ENCODE measurements around the gene NUCB2.

The NUCB2 gene

DNA sequence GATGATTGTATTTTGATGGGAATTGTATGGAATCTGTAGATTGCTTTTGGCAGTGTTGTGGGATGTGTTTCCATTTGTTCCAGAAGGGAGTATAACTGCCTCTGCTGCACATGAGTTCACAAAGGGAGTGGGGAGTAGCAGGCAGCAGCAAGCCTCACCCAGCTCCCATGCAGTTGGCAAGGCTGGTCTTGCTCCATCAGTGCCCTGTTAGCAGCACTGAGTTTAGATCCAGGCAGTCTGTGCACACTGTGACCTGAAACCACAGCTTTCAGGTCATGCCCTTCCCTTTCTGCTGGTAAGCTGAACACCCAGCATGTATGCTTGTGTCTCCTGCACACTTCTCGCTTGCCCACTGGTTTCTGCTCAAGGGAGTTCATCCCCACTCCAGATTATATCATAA, 3.7 kb upstream of the NUCB2 start:
- no peak for DNase-seq

DNA sequence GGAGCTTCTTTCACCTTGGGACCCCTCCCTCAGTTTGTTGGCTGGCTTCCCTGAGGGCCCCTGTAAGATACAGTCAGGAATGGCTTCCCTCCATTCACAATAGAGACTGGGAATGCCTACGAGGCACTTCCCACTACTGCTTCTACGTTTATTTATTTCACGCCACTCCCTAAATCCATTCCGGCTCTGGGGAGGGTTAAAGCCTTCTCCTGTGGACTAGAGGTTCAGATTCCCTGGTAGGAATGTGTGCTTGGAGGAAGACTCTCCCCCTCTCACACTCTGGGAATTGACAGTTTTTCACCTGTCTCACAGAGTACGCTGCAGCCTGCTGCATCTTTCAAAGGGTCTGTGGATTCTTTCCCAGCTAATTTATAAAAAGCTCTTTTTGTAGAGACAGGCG, 3.3 kb upstream of the NUCB2 start:
- DNase-seq: no peak

DNA sequence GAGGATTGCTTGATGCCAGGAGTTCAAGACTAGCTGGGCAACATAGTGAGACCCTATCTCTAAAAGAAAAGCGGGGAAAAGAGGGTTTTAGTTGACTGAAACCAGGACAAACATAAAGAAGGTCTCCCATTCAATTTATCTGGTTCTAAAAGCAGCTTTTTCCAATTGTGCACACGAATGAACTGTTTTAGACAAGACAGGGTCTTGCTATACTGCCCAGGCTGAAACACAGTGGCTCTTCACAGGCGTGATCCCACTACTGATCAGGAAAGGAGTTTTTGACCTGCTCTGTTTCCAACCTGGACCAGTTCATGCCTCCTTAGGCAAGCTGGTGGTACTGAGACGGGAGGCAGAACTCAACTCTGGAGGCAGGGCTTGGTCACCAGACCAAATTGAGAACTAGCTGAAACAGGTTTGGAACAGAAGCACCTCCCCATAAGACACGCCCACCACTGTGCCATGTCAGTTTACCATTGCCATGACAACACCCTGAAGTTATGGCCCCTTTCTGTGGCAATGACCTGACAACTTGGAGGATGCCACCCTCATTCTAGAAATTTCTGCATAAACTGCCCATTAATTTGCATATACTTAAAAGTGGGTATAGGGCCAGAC, 2.8 kb upstream of the NUCB2 start:
- DNase-seq: no peak

- no peak for DNase-seq
Observed at GRCh38 chr11:17275400-17276235, 921 bp upstream of the NUCB2 start.

- DNase-seq: peak; percentile 75
Observed at GRCh38 chr11:17277024-17277584, 565 bp downstream of the NUCB2 start.

- DNase-seq: no peak
Observed at GRCh38 chr11:17280494-17281127, 4.1 kb downstream of the NUCB2 start.

DNA sequence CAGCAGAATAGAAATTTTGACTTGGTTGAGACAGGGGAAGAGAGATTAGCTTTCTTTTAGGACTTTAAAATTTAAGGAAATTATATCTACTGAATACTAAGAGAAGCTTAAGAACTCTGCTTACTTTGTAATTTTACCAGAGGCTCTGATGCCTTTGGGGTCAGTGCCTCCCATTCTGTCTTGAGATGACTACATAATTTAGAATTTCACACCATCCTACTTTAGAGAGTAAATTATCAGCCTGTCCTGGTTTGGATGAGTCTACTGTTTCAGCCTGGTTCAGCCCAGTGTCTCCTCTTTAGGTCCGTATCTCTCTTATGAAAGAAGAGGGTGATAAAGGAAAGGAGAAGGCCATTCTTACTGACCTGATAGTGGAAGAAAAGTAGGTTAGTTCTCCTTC, 9.8 kb downstream of the NUCB2 start:
- DNase-seq: no peak

DNA sequence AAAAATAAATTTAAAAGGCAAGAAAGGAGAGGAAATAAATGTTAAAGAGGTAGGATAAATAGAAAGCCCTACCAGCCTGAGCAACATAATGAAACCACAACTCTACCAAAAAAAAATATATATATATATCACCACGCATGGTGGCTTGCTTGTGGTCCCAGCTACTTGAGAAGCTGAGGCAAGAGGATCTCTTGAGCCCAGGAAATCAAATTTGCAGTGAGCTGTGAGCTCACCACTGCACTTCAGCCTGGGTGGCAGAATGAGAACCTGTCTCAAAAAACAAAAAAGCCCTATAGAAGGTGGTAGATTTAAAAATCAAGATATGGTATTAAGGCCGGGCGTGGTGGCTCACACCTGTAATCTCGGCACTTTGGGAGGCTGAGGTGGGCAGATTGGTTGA, 10.5 kb downstream of the NUCB2 start:
- DNase-seq: no peak

DNA sequence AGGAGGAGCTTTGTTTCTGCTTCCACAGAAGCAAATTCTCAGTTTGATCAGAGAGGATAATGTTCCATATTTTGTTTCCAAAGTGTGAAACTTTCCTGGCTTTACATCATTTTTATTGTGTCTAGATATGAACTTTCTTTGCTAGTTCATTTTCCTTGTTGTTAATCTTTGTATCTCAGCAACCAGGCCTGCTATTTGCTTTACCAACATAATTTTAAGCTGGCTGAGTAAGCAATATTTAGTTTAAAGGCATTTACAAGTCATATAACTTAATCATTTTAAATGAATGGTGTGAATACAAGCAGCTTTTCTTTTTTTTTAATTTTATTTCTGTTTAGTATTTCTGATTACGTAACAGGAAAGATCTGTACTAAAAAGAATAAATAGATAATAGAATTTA, 15.2 kb downstream of the NUCB2 start:
- no peak for DNase-seq

GRCh38 chr11:17293311-17293710, 16.8 kb downstream of the NUCB2 start:
- no peak for DNase-seq

DNA sequence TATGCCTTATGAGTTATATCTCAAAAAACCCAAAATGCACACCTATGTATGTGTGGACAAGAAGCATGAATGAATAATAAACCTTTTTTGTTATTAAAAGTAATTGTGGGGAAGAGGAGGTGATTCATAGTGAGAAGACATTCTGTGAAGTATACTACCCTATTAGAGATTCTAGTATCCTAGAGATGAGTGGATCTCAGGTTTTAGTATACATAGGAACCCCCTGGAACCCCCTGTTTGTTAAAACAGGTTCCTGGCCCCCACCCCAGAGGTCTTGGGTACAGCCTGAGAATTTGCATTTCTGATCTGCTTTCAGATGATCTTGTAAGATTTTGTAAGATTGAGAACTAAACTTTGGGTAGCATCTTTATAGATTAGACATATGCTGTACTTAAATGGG, 17.5 kb downstream of the NUCB2 start:
- DNase-seq: peak; percentile 62

DNA sequence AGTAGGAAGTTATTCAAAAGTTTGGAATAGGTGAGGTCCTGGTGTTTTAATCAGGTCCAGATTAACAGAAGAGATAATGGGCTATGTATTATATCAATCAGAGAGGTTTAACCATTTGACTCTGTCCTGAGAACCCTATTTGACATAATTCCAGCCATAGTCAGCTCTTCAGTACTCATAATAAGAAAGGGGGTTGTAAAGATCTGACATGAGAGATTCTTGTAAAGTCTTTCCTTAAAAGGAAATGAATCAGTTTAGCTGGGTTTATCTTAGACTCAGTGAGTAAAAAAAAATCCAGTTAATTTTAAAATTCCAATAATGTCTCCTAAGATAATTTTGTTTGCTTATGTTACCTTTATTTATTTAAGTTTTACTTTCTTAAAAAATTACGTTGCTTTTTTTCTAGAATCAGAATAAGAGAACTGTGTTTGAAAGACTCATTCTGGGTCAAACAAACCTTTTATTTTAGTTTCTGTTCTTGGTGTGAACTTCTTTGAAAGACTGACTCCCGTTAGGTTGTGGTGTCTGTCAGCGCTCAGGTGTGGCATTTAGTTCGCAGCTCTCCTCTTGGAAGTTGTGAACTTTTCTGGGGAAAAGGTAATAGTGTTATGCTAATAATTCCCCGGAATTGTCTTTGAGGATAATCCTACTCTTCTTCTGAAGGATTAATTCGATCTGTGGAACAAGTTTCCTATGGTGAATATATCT, 20.5 kb downstream of the NUCB2 start:
- DNase-seq: peak; percentile 82

DNA sequence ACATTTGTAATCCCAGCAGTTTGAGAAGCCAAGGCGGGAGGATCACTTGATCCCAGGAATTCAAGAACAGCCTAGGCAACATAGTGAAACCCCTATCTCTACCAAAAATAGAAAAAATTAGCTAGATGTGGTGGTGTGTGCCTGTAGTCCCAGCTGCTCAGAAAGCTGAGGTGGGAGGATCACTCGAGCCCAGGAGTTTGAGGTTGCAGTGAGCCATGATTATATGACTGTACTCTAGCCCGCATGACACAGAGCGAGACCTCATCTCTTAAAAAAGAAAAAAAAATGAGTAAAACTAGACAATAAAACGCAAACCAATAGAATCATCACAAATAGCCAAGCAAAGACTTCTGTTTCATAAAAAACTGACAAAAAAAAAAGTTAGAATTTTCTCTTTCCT, 21.8 kb downstream of the NUCB2 start:
- peak; percentile 92 for DNase-seq

- DNase-seq: no peak
Observed at GRCh38 chr11:17300372-17300771, 23.8 kb downstream of the NUCB2 start.

DNA sequence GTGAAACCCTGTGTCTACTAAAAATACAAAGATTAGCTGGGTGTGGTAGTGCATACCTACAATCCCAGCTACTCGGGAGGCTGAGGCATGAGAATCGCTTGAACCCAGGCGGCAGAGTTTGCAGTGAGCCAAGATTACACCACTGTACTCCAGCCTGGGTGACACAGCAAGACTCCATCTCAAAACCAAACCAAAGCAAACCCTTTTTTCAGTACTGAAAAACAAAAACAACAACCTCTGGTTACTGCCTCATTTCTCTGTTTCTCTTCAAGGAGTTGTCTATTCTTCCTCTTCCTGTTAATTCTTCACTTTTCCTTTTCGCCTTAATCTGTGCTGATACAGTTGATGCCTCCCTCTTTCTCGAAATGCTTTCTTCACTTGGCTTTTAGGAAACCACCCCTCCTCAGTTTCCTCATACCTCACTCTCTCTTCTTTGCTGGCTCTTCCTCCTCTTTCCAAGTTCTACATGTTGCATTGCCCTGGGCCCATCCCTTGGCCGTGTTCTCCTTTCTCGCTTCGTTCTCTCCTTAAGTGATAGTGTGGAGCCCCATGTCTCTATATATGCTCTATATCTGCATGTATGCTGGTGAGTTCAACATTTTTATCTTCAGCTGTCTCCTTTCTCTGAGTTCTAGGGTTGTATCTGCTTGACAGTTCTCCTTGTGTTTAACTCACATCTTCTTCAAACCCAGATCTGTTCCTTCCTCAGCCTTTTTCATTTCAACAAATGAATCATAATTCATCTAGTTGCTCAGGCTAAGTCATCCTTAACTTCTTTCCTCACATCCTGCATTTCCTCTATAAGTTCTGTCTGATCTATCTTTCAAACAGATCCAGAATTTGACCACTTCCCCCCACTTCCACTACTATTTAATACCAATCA, 37.1 kb downstream of the NUCB2 start:
- no peak for DNase-seq

GRCh38 chr11:17314232-17314547, 37.7 kb downstream of the NUCB2 start:
- no peak for DNase-seq

- DNase-seq: peak; percentile 13
Observed at GRCh38 chr11:17314904-17315426, 38.4 kb downstream of the NUCB2 start.

DNA sequence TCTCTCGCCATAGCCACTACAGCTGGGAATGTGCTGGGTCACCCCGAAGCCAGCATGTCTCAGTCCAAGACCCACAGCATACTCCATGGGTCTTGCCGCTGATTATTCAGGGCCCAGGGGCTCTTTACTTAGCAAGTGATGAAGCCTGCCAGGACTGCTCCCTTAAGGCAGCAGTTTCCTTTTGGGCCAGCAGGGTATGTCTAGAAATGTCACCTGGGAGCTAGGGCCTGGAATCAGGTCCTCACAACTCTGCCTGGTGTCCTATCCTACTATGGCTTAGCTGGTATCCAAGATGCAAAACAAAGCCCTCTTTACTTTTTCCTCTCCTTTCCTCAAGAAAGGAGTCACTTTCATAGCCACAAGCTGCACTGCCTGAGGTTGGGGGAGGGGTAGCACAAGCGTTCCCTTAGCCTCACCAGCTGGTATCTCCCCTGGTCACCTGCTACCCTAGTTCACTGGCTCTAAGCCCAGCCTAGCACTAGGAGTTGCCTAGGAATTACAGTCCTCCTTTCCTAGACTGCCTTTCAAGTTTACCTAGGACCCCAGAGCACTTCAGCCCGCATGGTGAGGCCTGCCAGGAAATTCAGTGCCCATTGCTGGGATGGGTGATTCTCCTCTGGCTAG, 52.4 kb downstream of the NUCB2 start:
- no peak for DNase-seq

DNA sequence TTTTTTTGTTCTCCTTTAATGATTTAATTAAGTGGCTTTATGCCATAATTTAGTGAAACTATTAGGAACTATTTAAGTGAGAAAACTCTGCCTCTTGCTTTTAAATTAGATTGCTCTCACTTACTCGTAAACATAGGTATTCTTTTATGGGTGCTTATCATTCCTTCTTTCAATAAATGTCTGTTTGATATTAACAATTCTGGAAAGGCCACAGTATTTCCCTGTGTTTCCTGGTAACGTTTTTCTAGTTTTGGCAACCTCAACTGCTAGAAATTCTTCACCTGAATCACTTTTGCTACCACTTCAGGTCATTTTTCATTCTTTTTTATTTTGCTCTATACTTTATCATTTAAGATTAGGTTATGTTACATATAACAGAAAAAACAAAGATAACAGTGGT, 55.1 kb downstream of the NUCB2 start:
- no peak for DNase-seq

DNA sequence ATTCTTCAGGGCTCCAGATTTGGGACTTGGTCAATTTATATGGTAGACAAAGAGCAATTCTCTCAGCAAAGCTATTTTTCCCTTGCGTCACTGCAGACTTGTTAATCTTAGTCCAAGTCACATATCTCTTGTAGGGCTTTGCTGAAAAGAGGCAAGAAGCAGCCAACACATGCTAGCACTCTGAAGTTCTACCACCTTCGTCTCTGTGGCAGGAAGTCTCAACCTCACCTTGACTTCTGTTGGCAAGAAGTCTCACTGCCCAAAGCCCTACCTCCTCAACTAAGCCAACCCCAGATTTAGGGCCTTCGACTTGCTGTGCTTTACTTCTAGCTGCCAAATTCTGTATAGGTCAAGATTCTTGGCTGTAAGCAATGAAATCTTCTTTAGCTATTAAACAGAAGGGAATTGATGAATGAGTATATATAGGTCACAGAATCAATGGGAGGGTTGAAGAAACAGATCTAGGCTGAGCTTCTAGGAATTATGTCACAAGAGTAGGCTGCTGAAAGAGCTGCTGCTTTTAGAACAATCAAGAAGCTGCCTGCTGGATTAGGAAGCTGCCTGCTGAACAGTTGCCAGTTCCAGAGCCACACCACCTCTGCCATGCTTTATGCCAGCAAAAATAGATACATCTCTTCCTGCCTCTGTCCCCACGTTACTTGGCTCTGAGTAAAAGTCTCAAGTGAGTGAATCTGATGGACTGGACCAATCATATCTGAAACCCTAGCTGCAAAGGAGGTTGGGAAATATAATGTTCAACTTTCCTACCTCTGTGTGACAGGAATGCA, 57.5 kb downstream of the NUCB2 start:
- no peak for DNase-seq

GRCh38 chr11:17343257-17343656, 66.7 kb downstream of the NUCB2 start:
- DNase-seq: no peak

Data from activated CD4-positive, alpha-beta T cell treated with anti-CD3 and anti-CD28 coated beads, Interleukin-10, Interleukin-2, amounts not matched to agents 100 ng/mL and 50 ng/mL, durations not matched to agents 16 hours and 8 hours (primary cell).